Stimulated activated CD8-positive, alpha-beta memory T cell treated with anti-CD3 and anti-CD28 coated beads, Interleukin-4, amount 100 ng/mL, for 48 hours (primary cell): ENCODE data around the gene FKBP8.
A peak's percentile ranks its signal among the peaks of the same experiment; 100 is the strongest.
"Not testable (repeated sequence)": the region's sequence is repeated elsewhere in the genome, so short reads cannot be mapped to it uniquely, and the experiment has no call there.

Experiments used
- DNase-seq: peaks from one replicate; pipeline ENCODE4 v3.0.0-alpha.2; 2020

Gene FKBP8

DNA sequence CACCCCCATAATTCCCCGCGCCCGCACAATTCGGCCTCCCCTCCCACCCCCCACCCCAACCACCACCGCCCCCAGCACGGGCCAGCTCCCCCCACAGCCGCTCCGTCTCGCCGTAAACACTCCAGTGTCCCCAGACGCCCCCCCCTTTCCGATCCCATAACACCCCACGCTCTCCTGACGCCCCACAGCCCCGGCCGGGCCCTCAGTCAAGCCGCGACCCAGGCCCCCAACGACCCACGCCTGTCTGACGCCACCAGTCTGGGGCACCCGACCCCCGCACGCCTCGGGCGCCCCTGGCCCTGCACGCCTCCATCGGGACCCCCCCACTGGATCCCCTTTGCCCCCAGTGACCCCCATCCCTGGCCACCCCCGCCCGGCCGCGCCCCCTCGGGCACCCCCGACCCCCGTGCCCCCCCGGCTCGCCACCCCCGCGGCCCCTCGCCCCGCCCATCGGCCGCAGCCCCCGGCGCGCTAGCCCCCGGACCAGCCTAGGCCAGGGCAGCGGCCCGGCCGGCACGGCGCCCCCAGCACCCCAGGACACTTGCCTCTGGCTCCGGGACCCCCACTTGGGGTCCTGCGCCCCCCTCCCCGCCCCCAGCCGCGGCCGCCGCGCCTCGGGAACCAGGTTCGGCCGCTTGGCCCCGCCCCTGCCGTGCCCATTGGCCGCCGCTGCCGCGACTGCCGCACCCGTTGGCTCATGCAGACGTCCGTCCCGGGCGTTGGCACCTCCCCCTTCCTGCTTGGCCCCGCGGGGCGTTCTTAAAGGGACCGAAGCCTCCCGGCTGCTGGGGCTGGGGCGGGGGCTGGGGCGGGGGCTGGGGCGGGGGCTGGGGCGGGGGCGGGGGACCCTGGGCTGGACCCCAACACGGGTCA lies at the start of gene FKBP8:
TSS of gene FKBP8 (minus strand) at position 633 of the 873 bp plus-strand sequence. CDS start 1,603 bp downstream, outside the sequence.
- peak; percentile 97 for DNase-seq

DNA sequence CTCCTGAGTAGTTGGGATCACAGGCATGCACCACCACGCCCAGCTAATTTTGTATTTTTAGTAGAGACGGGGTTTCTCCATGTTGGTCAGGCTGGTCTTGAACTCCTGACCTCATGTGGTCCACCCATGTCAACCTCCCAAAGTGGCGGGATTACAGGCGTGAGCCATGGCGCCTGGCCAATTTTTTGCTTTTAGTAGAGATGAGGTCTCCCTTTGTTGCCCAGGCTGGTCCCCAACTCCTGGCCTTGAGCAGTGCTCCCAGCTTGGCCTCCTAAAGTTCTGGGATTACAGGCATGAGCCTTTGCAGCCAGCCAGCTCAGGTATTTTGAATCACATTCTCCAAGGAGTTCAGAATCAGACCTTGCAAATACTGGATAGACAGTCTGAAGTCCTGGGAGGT lies 49.4 kb upstream of the FKBP8 start:
- not testable (repeated sequence) for DNase-seq

DNA sequence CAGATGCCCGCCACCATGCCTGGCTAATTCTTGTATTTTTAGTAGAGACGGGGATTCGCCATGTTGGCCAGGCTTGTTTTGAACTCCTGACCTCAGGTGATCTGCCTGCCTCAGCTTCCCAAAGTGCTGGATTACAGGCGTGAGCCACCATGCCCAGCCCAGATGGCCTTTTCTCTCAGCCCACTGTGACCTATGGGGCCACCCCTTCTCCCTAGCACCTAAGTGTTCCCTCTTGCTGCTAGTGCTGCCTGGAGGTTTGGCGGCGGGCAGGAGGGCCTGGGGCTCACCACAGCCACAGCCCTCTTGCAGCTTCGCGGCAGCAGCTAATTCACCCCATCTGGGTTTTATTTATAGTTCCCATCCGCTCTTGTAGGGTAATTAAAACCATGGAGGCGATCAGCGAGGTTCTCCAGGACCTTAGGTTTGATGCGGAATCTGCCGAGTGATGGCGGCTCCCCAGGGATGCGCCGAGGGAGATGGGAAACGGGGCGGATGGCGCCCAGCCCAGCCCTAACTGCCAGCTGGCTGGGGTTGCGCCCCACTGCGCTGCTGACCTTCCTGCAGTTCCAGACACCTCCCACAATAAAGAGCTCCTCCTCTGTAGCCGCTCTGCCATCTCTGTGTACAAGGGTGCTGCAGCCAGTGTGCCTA lies 48.5 kb upstream of the FKBP8 start:
- no peak for DNase-seq

GRCh38 chr19:18590273-18591272 lies 47.2 kb upstream of the FKBP8 start:
- no peak for DNase-seq

- DNase-seq, result peak; percentile 75
These were observed 46.3 kb upstream of the FKBP8 start for GRCh38 chr19:18589380-18590272.

GRCh38 chr19:18588611-18589379 lies 45.4 kb upstream of the FKBP8 start, which contains the start of gene REX1BD:
Gene REX1BD, plus strand, starts transcription at chr19:18588798. Its CDS starts 4 bp downstream, at chr19:18588802.
- peak; percentile 91 for DNase-seq

DNA sequence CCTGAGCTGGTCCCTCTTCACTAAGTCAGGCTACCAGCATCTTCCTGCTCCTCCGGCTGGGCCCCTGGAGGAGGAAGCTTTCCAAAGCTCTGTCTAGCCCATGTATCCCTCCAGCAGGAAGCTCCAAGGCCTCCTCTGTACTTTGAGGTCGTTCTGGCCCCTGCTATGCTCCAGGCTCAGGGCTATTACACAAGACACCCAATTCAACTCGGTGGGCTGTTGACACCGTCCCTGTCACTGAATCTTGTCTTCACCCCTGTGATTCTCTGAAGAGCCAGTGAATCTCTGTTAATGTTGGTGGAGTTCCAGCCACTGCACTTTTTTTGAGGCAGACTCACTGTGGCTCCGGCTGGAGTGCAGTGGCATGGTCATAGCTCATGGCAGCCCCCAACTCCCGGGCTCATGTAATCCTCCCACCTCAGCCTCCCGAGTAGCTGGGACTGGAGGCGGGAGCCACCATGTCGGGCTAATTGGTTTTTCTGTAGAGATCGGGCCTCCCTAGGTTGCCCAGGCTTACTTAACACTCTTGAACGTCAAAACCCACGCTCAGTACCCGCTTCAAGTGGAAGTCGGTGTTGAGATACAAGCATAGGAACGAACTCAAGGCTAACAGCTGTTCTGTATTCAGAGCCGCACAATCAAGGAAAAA lies 44.7 kb upstream of the FKBP8 start:
- DNase-seq, result no peak

GRCh38 chr19:18587561-18587960 lies 44.2 kb upstream of the FKBP8 start:
- DNase-seq, result no peak

- DNase-seq, result no peak
These were observed 42.9 kb upstream of the FKBP8 start for GRCh38 chr19:18586306-18586705.

GRCh38 chr19:18580311-18580710 lies 36.9 kb upstream of the FKBP8 start:
- DNase-seq, result no peak

- no peak for DNase-seq
These were observed 34.1 kb upstream of the FKBP8 start for GRCh38 chr19:18577365-18577914.

DNA sequence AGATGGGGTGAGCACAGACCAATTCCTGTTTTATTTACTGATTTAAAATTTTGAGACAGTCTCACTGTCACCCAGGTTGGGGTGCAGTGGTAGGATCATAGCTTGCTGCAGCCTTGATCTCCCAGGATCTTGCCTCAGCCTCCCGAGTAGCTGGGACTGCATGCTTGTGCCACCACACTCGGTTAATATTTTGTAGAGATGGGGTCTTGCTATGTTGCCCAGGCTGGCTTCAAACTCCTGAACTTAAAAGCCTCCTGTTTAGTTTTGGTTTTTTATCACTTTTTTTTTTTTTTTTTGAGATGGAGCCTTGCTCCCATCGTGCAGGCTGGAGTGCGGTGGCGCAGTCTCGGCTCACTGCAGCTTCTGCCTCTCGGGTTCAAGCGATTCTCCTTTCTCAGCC lies 33.0 kb upstream of the FKBP8 start:
- DNase-seq, result no peak

DNA sequence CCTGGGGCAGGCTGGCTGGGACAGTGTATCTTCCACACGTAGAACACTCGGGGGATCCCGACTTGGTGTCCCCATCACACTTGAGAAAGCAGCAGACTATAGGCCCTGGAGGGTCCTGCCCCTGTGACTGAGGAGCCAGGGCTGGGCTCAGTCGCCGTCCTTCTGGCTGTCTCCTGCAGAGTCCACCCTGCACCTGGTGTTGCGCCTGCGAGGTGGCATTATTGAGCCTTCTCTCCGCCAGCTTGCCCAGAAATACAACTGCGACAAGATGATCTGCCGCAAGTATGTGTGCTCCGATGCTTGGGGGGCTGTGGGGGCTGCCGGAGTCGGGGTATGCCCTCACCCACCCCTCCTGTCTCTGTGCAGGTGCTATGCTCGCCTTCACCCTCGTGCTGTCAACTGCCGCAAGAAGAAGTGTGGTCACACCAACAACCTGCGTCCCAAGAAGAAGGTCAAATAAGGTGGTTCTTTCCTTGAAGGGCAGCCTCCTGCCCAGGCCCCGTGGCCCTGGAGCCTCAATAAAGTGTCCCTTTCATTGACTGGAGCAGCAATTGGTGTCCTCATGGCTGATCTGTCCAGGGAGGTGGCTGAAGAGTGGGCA lies 31.4 kb upstream of the FKBP8 start:
- DNase-seq, result no peak

- peak; percentile 100 for DNase-seq
These were observed 28.4 kb upstream of the FKBP8 start, which contains the start of gene UBA52 for GRCh38 chr19:18571564-18572344. Gene UBA52, plus strand, starts transcription at chr19:18571857. Its CDS starts 1,444 bp downstream, at chr19:18573301.

- DNase-seq, result no peak
These were observed 25.0 kb upstream of the FKBP8 start for GRCh38 chr19:18568367-18568766.

DNA sequence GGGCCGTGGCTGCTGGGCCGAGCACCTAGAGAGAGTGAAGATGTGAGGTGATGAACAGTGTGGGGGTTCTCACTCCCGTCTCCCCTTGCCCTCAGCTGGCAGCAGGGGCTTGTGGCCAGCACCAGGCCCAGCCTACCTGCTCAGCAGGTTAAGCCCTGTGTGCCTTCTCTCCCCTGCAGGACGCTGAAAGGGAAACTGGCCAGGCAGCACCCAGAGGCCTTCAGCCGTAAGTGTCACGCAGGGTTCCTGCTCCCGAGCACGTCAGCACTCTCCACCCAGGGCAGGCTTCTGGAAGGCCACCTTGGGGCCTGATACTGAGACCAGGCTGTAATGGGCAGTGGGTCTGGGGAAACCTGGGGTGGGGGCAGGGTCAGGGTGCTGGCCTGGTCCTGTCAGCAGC lies 23.6 kb upstream of the FKBP8 start:
- no peak for DNase-seq

- no peak for DNase-seq
These were observed 18.7 kb upstream of the FKBP8 start for GRCh38 chr19:18562086-18562485.

DNA sequence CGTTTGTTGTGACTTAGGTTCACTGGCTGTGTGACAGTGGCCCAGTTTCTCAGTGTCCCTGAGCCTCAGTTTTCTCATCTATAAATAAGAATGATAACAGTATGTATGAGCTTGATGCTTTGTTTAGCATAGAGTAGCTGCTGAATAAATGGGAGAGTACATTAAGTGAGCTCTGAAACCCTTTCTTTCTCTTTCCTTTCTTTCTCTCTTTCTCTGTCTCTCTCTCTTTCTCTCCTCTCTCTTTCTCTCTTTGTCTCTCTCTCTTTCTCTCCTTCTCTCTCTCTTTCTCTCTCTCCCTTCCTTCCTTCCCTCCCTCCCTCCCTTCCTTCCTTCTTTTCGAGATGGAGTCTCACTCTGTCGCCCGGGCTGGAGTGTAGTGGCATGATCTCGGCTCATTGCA lies 16.3 kb upstream of the FKBP8 start:
- DNase-seq, result no peak

DNA sequence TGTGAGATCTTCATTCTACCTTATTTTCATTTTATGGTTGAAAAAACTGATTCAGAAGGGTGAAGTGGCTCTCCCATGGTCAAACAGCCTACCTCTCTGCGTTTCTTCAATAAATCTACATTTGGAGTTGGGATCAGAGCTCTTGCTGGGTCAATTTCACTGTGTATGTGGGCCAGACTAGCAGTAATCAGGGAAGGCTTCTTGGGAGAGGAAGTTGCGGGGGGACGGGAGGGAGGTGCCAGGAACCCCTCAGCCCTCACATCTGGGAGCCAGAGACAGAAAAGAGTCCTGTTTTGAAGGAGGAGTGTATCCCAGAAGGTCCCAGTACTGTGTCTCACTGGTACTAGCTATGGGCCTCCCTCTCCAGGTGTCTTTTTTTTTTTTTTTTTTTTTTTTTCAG lies 15.2 kb upstream of the FKBP8 start:
- no peak for DNase-seq
